HG03520 (cell line): ENCODE measurements around the gene TPT1.
"Not testable (repeated sequence)": the region's sequence is repeated elsewhere in the genome, so short reads cannot be mapped to it uniquely, and the experiment has no call there.

Source experiments
- ATAC-seq: cut with Tn5 transposase; IDR thresholded peaks from one replicate; pipeline ENCODE4 v1.9.1; 2021; ENCODE audit warnings: mild to moderate bottlenecking, moderate library complexity; ENCODE audit not compliant: unreplicated experiment

TPT1 gene

DNA sequence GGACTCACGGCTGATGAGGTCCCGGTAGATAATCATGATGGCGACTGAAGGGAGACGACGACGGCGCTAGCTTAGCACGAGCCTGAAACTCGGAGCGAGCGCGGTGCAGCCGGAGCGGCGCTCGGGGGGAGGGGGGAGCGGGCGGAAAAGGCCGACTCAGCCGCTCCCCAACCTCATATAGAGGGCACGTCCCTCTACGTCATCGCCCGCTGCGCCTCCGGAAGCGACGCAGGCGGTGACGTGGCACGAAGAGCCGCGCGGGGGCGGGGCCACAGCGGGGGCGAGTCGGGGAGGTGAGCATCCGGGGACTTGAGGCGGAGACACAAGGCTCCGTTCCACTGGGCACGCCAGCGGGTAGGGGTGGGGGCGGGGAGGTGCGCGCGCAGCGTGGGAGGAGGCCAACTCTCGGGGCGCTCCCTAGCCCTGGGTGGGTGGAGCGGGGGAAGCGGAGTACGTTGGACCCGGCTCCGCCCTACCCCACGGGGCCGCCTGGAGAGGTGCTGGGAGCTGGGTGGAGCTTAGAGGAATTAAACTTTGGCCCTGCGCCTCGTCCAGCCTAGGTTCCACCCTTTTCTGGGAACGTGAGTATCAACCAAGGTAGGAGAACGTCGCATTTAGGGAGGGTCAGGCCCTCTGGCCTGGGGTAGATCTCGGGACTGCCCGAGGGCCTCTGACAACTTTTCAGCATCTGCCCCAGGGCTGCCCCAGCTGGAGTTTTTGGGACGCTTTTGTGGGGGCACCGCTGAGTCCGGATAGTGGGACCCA lies at the start of gene TPT1:
TSS of gene TPT1 (minus strand) at position 150 of the 765 bp plus-strand sequence. CDS start at position 36, 114 bp downstream.
- peak; percentile 82 for ATAC-seq

DNA sequence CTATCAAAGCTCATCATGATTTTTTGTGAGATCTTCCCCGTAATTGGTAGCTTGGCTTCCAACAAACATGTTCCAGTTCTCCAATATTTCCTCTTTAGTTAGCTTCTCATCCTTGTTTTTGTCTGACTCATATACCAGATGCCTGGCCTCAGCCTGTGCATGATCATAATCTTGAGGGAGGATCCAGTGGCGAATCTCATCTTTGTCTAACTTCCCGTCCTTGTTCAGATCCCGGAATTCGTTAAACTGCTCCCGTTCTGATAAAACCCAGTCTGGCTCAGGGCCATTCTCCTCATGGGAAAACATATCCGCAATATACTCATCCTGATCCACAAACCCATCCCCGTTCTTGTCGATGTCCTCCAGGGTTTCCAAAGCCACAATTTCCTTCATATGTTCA lies 49.4 kb upstream of the TPT1 start:
- not testable (repeated sequence) for ATAC-seq

- ATAC-seq = no peak
Measured at GRCh38 chr13:45388664-45389063, 47.7 kb upstream of the TPT1 start.

- not testable (repeated sequence) for ATAC-seq
Measured at GRCh38 chr13:45386892-45387575, 46.1 kb upstream of the TPT1 start.

DNA sequence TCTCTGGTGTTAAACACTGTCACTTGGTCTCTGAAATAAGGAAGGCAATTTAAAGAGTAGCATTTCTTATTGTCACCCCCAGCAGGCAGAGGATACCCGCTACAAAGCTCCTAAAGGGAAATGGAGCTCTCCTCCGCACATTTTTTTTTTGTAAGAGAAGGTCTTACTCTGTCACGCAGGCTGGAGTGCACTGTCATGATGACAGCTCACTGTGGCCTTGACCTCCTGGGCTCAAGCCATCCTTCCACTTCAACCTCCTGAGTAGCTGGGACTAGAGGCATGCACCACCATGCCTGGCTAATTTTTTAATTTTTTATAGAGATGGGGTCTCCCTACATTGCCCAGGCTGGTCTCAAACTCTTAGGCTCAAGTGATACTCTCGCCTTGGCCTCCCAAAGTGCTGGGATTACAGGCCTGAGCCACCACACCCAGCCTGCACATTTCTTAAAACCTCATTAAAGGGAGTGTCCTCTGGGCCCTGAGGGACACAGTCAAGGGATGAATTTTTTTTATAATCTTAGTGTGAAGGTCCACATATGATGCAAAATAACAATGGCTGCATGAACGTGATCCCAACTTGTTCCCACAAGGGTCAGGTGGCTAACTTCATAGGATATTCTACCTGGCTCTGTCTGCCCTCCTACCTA lies 45.0 kb upstream of the TPT1 start:
- ATAC-seq = no peak

DNA sequence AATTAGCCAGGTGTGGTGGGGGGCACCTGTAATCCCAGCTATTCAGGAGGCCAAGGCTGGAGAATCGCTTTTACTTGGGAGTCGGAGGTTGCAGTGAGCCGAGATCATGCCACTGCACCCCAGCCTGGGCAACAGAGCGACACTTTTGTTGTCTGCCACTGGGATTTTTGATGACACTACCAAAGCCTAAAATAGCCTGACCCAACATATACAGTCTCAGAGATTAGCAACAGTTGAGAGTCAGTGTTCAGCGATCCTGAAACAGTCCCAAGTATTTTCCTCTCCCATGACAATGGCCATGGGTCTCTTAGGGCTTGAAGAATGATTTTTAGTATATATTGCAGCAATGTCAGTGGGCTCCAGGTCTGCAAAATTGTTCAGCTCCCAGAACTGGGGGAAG lies 44.3 kb upstream of the TPT1 start:
- ATAC-seq = no peak

DNA sequence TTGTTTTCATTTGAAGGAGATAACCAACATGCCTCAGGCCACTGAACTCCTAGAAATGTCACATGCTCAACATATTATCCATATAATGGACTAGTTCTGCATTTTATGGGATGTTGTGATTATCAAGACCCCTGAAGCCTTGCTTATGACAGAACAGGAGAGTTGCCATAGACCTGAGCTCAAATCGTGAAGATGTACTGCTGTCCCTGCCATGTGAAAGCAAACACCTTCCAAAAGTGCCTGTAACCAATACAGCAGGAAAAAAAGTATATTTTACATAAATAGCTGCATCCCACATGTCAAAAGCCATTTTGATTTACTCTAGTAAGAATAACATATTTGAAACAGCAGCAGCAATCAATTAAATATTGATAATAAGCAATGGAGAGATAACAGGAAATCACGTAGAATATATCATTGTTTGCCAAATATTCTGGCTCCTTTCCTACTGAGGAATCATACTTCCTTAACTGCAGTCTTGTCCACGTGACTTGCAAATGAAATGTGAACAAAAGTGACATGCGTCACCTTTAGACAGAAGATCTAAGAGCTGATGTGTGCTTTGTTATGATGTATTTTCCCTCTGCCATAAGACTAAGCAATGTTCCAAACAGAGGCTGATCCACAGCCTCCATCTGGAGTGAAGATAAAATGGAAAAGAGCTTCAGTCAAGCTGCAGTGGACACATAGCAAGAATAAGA lies 43.6 kb upstream of the TPT1 start:
- no peak for ATAC-seq

DNA sequence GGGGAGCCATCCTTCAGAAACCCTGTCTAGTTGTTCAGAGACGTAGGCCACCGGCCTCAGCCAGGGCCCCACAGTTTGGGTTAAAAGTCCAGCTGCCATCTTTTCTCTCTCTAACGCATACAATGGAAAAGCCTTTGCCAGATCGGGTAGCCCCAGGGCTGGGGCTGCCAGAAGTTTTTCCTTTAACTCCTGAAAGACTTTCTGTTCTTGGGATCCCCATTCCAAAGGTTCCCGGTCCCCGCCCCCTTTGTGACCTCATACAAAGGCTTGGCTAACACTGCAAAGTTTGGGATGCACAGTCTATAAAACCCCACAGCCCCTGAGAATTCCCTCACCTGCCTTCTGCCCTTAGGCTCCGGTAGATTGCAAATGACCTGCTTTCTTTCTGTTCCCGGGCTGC lies 41.8 kb upstream of the TPT1 start:
- ATAC-seq = not testable (repeated sequence)

DNA sequence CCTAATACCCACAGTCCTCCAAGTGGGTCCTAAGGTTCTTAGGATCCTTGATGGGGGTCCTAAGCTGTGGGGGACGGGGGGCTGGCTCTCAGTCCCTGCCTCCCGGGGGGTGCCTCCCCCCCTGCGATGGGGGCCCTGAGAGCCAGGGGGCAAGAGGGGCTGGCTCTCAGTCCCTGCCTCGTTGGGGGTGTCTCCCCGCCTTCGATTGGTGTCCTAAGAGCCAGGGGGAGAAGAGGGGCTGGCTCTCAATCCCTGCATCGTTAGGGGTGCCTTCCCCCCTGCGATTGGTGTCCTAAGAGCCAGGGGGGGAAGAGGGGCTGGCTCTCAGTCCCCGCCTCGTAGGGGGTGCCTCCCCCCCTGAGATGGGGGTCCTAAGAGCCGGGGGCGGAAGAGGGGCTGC lies 40.2 kb upstream of the TPT1 start:
- ATAC-seq = no peak

GRCh38 chr13:45380708-45381107 lies 39.7 kb upstream of the TPT1 start:
- not testable (repeated sequence) for ATAC-seq

GRCh38 chr13:45379516-45379915 lies 38.5 kb upstream of the TPT1 start:
- ATAC-seq = not testable (repeated sequence)

GRCh38 chr13:45378786-45379185 lies 37.8 kb upstream of the TPT1 start:
- ATAC-seq = not testable (repeated sequence)

- not testable (repeated sequence) for ATAC-seq
Measured at GRCh38 chr13:45377314-45377713, 36.3 kb upstream of the TPT1 start.

DNA sequence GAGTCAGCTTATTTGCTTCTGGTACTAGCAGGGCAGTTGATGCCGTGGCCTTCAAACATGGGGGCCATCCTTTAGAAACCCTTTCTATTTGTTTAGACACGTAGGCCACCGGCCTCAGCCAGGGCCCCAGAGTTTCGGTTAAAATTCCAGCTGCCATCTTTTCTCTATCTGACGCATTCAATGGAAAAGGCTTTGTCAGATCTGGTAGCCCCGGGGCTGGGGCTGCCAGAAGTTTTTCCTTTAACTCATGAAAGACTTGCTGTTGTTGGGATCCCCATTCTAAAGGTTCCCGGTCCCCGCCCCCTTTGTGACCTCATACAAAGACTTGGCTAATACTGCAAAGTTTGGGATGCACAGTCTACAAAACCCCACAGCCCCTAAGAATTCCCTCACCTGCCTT lies 35.7 kb upstream of the TPT1 start:
- not testable (repeated sequence) for ATAC-seq

GRCh38 chr13:45374917-45375316 lies 33.9 kb upstream of the TPT1 start:
- ATAC-seq = no peak

GRCh38 chr13:45373162-45373547 lies 32.2 kb upstream of the TPT1 start:
- no peak for ATAC-seq

- no peak for ATAC-seq
Measured at GRCh38 chr13:45372189-45373161, 31.5 kb upstream of the TPT1 start.

DNA sequence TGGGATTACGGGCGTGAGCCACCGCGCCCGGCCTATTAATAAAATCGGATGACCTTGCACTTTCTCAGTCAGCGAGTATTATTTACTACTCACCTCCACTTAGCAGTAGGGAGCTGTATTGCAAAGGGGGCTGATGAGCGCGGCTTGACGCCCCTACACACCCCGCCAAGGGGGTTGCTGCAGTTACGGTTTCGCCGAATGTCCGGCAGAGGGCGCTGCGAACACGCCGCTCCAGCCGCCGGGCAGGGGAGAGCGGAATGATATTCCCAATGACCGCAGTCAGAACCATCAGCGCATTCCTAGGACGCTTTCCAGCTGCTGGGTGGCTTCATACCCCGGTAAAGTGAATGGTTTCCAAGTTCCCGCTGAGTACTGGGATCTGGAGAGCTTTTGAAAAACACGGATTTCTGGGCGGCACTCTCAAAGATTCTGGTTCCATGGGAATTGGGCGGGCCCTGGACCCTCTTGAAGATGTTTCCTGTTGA lies 30.0 kb upstream of the TPT1 start:
- no peak for ATAC-seq

GRCh38 chr13:45369116-45369515 lies 28.1 kb upstream of the TPT1 start:
- ATAC-seq = no peak

DNA sequence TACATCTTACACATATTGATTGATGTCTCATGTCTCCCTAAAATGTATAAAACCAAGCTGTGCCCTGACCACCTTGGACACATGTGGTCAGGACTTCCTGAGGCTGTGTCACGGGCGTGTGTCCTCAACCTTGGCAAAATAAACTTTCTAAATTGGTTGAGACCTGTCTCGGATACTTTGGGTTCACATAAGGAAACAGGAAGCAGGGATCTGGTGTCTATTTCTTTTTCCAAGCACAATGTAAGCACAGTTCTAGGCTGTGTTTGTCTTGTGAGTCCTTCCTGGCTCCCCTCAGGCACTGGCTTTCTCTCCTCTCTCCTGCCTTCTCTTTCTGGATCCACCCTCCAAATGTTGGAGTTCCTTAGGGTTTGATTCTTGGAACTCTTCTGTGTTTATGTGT lies 27.6 kb upstream of the TPT1 start:
- ATAC-seq = no peak
